ENCODE results near the gene IL17F. TPM values are rescaled to one million over a fixed set of nuclear protein-coding genes. Genes with fewer than 3 reads are reported as not detected.

Gene IL17F
- total and polyA plus RNA-seq, 2 donors (not counting 1 experiment from before 2014, with no cell fraction given) = not detected

- H3K4me3 ChIP-seq (replicated peaks in 1 of 4; ENCODE audit: control extremely low read depth in 1 of 4, insufficient read depth in 1 of 4, low read depth in 3 of 4, low read length in 4 of 4) = no peak overlapping the region
- H3K79me2 ChIP-seq (ENCODE audit: control insufficient read depth, insufficient read depth, low read length) = no peaks in the 10 kb centered on the region
- no peak overlapping the region for H3K4me2 ChIP-seq (ENCODE audit: extremely low read depth, insufficient read depth, low read length)
- H3K4me1 ChIP-seq (ENCODE audit: control insufficient read depth, extremely low read depth, insufficient read depth, low read length) = no peaks in the 10 kb centered on the region
- no peaks in the 10 kb centered on the region for H3K9me3 ChIP-seq (ENCODE audit: control insufficient read depth, insufficient read depth, low read depth, low read length)
- no peak overlapping the region for H3K9ac ChIP-seq (ENCODE audit: insufficient read depth, low read length)
- no peak for TF ChIP-seq CTCF (conservative IDR thresholded peaks at IDR 0.05 in 1 of 2, IDR thresholded peaks at IDR 0.05 in 1 of 2; ENCODE audit: low read depth in 1 of 2, low read length in 2 of 2)
- H3K36me3 ChIP-seq (ENCODE audit: control insufficient read depth, insufficient read depth, low read length) = peaks cover 11% of the 10 kb centered on the region
- DNase-seq (ENCODE audit: low read depth in 2 of 2) = no peak
- H3K27ac ChIP-seq (ENCODE audit: insufficient read depth, low read length) = no peak overlapping the region
- H3K27me3 ChIP-seq (ENCODE audit: control insufficient read depth, insufficient read depth, low read length) = no peaks in the 10 kb centered on the region
- H2AFZ ChIP-seq (ENCODE audit: low read length) = no peak overlapping the region
- no peaks in the 10 kb centered on the region for H4K20me1 ChIP-seq (ENCODE audit: control insufficient read depth, extremely low read depth, insufficient read depth, low read length)
Observed at GRCh38 chr6:52276130-52276529, 31.8 kb upstream of the IL17F start.

- H2AFZ ChIP-seq (ENCODE audit: low read length) = no peak overlapping the region
- H3K27ac ChIP-seq (ENCODE audit: insufficient read depth, low read length) = no peak overlapping the region
- no peak overlapping the region for H3K4me3 ChIP-seq (replicated peaks in 1 of 4; ENCODE audit: control extremely low read depth in 1 of 4, insufficient read depth in 1 of 4, low read depth in 3 of 4, low read length in 4 of 4)
- H3K4me1 ChIP-seq (ENCODE audit: control insufficient read depth, extremely low read depth, insufficient read depth, low read length) = no peaks in the 10 kb centered on the region
- no peaks in the 10 kb centered on the region for H4K20me1 ChIP-seq (ENCODE audit: control insufficient read depth, extremely low read depth, insufficient read depth, low read length)
- no peak for DNase-seq (ENCODE audit: low read depth in 2 of 2)
- no peaks in the 10 kb centered on the region for H3K27me3 ChIP-seq (ENCODE audit: control insufficient read depth, insufficient read depth, low read length)
- no peak for TF ChIP-seq CTCF (conservative IDR thresholded peaks at IDR 0.05 in 1 of 2, IDR thresholded peaks at IDR 0.05 in 1 of 2; ENCODE audit: low read depth in 1 of 2, low read length in 2 of 2)
- no peak for TF ChIP-seq EZH2 (IDR thresholded peaks at IDR 0.05; ENCODE audit: low read length, missing control alignments)
- H3K79me2 ChIP-seq (ENCODE audit: control insufficient read depth, insufficient read depth, low read length) = no peaks in the 10 kb centered on the region
- no peak overlapping the region for H3K9ac ChIP-seq (ENCODE audit: insufficient read depth, low read length)
- H3K36me3 ChIP-seq (ENCODE audit: control insufficient read depth, insufficient read depth, low read length) = peaks cover 17% of the 10 kb centered on the region
- no peak overlapping the region for H3K4me2 ChIP-seq (ENCODE audit: extremely low read depth, insufficient read depth, low read length)
- H3K9me3 ChIP-seq (ENCODE audit: control insufficient read depth, insufficient read depth, low read depth, low read length) = no peaks in the 10 kb centered on the region
Observed at GRCh38 chr6:52271852-52272460, 27.7 kb upstream of the IL17F start.

- Histone ChIP-seq H3K27me3 (ENCODE audit: control insufficient read depth, insufficient read depth, low read length) (no peaks in the 10 kb centered on the region), H3K27ac (ENCODE audit: insufficient read depth, low read length) (no peak overlapping the region), H2AFZ (ENCODE audit: low read length) (no peak overlapping the region), H4K20me1 (ENCODE audit: control insufficient read depth, extremely low read depth, insufficient read depth, low read length) (no peaks in the 10 kb centered on the region), H3K36me3 (ENCODE audit: control insufficient read depth, insufficient read depth, low read length) (peaks cover 18% of the 10 kb centered on the region), H3K9ac (ENCODE audit: insufficient read depth, low read length) (no peak overlapping the region), H3K4me1 (ENCODE audit: control insufficient read depth, extremely low read depth, insufficient read depth, low read length) (peaks cover 9% of the 10 kb centered on the region), H3K4me3 (replicated peaks in 1 of 4; ENCODE audit: control extremely low read depth in 1 of 4, insufficient read depth in 1 of 4, low read depth in 3 of 4, low read length in 4 of 4) (no peak overlapping the region), H3K4me2 (ENCODE audit: extremely low read depth, insufficient read depth, low read length) (no peak overlapping the region), H3K79me2 (ENCODE audit: control insufficient read depth, insufficient read depth, low read length) (no peaks in the 10 kb centered on the region), H3K9me3 (ENCODE audit: control insufficient read depth, insufficient read depth, low read depth, low read length) (no peaks in the 10 kb centered on the region)
- DNase-seq (ENCODE audit: low read depth in 2 of 2) = peak; percentile 33 to 74
- TF ChIP-seq CTCF (conservative IDR thresholded peaks at IDR 0.05 in 1 of 2, IDR thresholded peaks at IDR 0.05 in 1 of 2; ENCODE audit: low read depth in 1 of 2, low read length in 2 of 2) (peak; percentile 95 to 100), EZH2 (IDR thresholded peaks at IDR 0.05; ENCODE audit: low read length, missing control alignments) (no peak)
Observed at GRCh38 chr6:52263709-52264540, 19.6 kb upstream of the IL17F start.
